DMS114 treated with DMSO at 0.1 percent for 48 hours (cell line): ENCODE measurements around the gene MEF2D.

ENCODE experiments used
- DNase-seq: peaks from one replicate; lab custom pipeline; 2025; ENCODE audit not compliant: unreplicated experiment; lab: John Stamatoyannopoulos, UW

The MEF2D gene

DNA sequence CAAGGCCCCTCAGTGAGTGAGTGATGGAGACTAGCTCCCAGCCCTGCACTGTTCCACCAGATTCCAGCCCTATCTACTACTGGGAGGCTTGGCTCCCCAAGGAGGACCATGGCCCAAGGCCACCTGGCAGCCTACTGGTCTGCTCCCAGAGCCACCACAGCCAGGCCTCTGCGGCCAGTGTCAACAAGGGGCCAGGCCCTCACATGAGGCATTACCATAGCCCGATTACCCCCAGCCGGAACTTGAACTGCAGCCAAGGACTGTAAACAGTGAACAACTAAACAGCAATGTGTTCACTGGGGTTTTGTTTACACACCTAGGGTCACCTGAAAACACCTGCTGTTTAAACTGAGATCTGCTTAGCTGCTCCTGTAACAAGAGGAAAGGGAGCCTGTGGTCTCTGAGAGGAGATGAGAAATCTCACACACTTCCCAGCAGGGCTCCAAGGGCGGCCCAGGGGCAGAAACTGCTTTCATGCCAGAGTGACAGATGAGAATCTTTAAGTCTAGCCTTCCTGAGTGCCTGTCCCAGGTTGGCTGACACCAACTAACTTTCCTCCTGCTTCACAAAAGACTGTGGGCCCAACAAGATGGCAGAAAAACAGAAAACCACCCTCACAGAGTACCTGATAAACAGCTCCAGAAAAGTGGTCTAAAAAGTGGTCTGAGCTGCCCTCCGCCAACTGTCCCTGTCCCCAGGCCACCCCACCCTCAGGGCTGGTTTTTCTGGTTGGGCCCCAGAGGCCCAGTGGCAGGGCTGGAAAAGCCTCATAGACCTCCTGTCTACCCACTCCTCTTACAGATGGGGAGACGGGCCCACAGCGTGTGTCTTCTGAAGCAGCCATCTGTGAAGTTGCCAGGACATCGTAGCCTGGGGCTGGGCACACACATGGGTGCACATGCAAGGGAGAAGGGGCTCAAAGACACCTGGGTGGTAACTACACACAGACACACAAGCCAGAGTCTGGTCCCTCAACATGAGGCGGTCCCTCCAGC, 28.8 kb downstream of the MEF2D start:
- no peak for DNase-seq

DNA sequence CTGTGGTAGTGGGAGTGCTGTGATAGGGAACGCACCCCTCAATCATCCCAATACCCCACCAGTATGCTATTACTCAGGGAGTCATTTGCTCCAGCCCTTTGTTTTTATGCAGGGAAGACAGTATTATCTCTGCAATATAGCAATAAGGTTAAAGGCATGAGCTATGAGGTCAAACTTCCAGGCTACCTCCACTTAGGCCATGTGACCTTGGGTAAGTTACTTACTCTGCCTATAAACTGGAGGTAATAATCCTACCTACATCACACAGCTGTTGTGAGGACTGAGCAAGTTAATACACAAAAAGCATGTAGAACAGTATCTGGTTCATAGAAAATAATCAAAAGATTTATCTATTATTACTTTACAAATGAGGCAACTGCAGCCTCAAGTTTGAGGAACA, 30.1 kb downstream of the MEF2D start:
- DNase-seq, result no peak

GRCh38 chr1:156468693-156469345, 31.8 kb downstream of the MEF2D start:
- no peak for DNase-seq

- DNase-seq, result no peak
These were observed 32.7 kb downstream of the MEF2D start for GRCh38 chr1:156467906-156468305.

DNA sequence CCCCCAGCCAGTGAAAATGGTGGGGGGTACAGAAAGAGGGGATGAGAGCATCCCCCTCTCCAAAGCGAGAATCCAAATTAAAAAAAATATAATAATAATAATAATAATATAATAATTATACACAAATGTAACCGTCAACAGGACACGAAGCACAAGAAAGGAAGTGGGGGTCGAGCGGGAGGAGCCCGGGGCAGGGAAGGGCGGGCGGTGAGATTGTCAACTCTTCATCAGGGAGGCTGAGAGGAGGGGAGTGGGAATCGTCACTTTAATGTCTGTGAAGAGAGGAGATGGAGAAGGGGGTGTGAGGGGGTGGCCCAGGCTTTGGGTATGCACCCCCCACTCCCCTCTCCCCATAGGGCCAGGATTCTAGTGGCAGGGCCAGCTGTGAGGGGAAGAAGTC, 33.2 kb downstream of the MEF2D start:
- no peak for DNase-seq

- DNase-seq, result no peak
These were observed 34.7 kb downstream of the MEF2D start for GRCh38 chr1:156465747-156466365.

DNA sequence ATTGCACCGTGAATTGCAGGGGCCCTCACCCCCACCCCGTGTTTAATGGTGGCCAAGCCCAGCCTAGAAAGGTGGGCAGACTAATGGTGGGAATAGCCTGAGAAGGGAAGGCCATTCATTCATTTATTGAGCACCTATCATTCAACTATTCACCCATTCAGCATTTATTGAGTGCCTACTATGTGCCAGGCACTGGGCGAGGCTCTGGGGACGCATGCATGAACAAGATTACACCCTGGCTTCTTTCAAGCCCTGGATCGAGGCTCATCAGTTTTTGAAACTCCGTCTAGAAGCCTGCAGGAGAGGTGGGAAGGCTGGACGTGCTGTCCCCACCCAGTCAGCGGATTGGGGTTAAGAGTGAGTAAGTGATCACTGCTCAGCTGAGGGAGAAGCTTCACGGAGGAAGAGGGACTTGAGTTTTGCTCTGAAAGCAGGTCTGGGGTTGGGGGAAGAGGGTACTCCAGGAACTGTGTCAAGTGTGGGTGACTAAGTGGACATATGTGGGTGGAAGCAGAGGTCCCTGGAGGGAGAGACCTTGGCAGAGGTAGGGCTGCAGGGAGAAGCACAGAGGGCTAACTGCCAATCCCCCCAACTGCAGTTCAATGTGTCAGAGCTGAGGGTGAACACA, 35.6 kb downstream of the MEF2D start:
- DNase-seq, result no peak

DNA sequence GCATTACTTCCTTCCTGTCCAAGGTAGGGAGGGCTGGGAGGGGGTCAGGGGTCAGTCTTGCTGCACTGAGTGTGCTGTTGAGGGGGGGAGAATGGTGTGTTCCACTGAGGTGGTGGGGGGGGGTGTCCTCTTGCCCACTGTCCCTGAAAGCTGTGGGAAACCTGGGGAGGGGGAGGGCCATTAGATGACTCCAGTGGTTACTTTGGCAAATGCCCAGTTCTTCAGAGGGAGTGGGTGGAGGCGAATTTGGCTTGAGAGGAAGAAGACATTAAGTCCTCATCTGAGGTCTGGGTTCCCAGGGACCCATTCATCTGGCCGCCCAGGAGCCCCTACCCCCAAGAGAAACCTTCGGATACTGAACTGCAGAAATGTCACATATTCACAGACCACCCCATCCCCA, 36.2 kb downstream of the MEF2D start:
- no peak for DNase-seq

DNA sequence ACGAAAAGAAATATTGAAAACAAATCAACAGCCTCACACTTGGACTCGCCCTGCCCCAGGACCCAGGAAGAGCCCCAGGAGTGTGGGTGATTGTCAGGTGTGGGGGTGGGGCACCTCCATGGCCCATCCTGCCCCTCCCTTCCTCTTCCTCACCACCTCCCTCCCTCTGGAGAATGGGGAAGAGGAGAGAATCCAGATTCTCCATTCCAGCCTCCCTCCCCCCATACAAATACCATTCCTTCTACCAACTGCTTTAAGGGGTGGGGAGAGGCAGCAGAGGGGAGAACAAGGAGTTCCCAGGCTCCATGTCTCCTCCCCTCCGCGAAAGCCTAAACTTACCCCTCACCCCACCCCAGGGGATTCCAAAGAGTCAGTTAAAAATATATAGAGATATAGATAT, 36.7 kb downstream of the MEF2D start:
- DNase-seq, result no peak

DNA sequence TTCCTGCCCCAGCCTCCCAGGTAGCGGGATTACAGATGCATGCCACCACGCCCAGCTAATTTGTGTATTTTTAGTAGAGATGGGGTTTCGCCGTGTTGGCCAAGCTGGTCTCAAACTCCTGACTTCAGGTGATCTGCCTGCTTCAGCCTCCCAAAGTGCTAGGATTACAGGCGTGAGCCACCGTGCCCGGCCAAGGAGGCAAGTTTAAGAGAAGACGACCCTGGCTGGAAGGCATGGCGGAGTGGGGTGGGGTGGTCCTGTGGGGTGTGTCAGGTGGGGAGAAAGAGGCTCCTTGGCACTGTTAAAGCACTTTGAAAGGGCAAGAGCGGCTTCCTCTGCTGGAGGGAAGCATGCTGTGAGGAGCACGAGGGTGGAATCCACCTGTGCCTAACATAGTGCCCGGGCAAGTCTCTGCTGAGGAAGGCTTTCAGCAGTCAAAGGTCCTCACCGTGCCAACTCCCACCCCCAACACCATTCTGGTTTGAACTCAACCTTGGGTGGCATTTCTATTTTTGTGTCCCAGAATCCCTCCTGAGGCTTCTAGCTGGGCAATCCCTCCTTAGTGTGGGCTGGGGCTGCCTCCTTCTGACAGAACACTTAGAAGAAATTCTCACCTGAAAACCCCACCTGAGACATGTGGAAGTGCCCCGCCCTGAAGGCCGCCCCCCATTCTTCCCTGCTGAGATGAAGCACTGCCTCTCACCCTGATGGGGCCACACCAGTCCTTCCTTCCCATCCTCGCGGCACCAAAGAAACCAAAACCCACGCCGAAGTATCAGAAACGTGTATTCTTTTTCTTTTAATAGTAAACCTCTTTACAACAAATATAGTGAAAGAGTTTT, 37.4 kb downstream of the MEF2D start:
- no peak for DNase-seq

DNA sequence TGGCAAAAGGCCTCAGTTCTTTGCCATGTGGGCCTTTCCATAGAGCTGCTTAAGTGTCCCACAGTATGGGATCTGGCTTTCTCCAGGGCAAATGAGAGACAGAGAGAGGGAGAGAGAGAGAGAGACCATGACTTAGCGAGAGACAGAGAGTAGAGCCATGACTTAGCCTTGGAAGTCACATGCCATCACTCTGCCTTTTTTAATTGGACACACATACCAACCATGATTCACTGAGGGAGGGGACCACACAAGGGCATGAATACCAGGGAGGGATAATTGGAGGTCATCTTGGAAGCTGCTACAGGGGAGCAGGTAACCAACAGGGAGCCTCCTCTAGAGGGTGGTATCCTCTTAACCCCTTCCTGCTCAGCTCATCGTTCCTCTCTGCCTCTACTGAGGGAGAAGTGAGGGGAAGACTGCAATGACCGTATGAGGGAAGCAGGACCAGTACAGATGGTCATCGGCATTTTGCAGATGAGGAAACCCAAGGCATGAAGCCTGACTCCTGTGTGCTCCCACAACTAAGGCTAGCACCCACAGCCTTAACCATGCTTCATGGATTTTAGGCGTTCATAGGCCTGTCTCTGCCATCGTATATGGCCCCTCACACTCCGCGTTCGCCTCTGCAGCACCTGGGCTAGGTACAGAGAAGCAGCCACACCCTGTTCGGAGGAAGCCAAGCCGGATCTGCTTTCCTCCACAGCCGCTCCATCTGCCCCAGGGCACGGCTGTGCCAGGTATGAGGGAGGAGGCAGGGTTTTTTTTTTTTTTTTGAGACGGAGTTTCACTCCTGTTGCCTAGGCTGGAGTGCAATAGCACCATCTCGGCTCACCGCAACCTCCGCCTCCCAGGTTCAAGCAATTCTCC, 38.6 kb downstream of the MEF2D start:
- DNase-seq, result no peak

DNA sequence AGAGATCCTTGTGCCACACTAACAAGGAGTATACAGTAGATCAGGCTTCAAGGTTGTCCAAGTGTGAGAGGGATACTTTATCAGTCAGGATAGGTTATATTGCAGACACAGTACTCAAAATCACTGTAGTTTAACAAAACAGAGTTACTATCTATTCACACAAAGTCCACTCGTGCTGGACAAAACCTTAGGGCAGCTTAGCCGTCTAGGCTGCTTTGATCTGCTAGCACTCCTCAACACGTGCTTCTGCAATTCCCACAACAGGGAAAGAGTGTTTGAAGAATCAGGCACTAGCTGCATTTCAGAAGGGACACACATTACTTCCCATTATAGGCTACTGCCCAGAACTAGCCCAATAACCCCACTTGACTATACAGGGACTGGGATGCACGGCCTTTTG, 39.5 kb downstream of the MEF2D start:
- no peak for DNase-seq

DNA sequence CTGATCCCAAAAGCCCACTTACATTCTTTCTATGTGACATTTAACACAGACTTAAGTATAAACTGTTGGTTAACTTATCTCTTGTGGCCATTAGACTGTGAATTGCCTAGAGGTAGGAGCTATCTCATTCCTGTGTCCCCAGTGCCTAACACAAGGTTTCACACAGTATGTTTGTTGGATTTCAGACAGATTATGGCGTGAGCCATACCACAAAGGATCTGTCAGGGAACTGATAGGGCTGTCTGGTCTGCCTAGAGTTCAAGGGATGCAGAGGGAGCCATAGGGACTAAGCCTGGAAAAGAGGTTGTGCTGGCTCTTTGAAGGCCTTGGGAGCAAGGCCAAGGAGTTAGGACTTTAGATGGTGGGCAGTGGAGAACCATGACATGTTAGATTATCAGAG, 40.0 kb downstream of the MEF2D start:
- no peak for DNase-seq

DNA sequence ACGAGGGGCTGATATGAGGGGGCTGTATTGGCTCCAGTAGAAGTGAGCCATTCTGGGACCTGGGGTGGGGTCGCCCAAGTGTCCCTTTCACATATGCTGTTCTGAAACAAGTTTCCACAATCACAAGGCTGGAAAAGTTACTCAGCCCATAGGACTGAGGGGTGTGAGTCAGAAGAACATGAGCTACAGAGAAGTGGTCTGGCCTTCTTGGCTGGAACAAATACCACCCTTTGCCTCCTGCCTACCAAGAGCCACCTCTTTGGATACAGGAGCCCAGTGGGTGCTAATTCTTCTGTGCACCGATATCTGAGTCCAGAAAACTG, 42.4 kb downstream of the MEF2D start:
- no peak for DNase-seq

GRCh38 chr1:156456625-156457465, 43.7 kb downstream of the MEF2D start:
- DNase-seq, result peak; percentile 97

DNA sequence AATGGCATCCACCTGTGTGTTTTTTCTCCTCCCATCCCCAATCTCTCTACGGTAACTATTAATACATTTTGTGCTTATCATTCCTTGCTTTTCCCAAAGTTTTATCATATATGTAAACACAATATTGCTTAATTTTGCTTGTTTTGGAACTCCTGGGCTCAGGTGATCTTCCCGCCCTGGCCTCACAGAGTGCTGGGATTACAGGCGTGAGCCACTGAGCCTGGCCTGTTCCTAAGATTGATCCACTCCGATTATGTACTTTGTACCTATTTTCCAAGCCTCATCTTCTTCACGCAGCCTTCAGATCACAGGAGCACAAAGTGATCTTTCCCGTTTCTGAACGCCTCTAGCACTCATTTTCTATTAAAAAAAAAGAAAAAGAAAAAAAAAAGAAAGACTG, 45.2 kb downstream of the MEF2D start:
- DNase-seq, result no peak

GRCh38 chr1:156452907-156453306, 47.7 kb downstream of the MEF2D start:
- no peak for DNase-seq

GRCh38 chr1:156451505-156452160, 48.9 kb downstream of the MEF2D start:
- DNase-seq, result no peak
